Stimulated activated CD4-positive, alpha-beta T cell treated with anti-CD3 and anti-CD28 coated beads, TNF-alpha, amount 100 ng/mL, for 48 hours (primary cell): Measurements from ENCODE around the gene SPTBN4.
"Not testable (repeated sequence)": the region's sequence is repeated elsewhere in the genome, so short reads cannot be mapped to it uniquely, and the experiment has no call there.

Experiments used
- DNase-seq, 3 donors: peaks; one replicate each; pipeline ENCODE4 v3.0.0-alpha.2; 2020; ENCODE audit warnings: low read depth in 3 of 3

Gene SPTBN4

DNA sequence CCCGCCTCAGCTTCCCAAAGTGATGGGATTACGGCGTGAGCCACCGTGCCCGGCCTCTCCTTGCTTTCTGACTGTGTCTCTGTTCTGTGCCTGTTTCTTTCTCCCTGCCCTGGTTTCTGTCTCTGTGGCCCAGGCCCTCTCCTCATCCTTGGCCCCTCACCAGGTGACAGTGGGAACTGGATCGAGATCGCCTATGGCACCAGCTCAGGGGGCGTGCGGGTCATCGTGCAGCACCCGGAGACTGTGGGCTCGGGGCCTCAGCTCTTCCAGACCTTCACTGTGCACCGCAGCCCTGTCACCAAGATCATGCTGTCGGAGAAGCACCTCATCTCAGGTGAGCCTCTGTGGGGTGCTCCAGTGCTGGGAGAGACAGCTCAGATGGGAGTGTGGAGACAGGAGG lies 119.8 kb downstream of the SPTBN4 start:
- no peak for DNase-seq

DNA sequence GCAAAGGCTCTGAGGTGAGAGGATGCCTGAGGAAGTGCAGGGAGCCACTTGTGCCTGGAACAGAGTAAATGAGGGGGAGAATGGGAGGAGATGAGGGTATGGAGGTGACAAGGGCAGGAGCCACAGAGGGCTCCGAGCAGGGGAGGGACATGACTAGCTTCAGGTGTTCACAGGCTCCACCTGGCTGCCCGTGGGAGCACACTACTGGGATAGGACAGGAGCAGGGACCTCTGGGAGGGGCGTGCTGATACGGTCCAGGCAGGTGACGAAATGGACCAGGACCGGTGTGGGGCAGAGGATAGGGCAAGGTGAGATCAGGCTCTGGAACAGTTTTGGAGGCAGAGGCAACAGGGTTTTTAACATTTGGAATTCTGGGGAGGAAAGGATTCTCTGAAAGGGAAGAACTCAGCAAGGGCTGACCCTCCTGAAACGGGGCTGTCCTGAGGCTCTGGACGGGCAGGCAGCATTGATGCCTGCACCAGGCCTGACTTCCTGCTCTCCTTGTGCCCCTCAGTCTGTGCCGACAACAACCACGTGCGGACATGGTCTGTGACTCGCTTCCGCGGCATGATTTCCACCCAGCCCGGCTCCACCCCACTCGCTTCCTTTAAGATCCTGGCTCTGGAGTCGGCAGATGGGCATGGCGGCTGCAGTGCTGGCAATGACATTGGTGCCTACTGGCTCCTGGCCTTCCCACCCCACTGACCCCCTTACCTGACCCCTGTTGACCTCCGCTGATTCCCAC lies 121.5 kb downstream of the SPTBN4 start:
- no peak for DNase-seq

DNA sequence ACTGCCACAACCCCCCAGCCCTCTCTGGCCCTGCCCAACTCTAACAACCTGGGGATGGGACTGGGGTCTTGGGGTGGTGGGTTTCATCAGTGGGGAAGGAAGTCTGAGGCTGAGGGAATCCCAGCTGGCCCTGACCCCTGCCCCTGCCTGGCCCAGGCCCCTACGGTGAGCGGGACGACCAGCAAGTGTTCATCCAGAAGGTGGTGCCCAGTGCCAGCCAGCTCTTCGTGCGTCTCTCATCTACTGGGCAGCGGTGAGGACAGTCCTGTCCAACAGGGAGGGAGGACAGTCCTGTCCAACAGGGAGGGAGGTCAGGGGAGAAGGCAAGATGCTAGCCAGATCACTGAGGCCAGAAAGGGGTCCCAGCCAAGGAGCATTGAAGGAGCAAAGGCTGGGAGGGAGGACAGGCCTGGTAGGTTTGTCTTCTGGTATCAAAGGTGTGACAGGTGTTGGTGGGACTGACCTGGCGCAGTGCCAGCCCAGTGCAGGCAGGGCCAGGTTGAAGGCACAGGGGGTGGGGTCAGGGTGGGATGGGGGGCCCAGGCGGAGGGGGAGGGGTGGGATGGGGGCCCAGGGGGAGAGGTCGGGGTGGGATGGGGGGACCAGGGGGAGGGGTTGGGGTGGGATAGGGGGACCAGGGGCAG lies 122.2 kb downstream of the SPTBN4 start:
- DNase-seq: no peak

DNA sequence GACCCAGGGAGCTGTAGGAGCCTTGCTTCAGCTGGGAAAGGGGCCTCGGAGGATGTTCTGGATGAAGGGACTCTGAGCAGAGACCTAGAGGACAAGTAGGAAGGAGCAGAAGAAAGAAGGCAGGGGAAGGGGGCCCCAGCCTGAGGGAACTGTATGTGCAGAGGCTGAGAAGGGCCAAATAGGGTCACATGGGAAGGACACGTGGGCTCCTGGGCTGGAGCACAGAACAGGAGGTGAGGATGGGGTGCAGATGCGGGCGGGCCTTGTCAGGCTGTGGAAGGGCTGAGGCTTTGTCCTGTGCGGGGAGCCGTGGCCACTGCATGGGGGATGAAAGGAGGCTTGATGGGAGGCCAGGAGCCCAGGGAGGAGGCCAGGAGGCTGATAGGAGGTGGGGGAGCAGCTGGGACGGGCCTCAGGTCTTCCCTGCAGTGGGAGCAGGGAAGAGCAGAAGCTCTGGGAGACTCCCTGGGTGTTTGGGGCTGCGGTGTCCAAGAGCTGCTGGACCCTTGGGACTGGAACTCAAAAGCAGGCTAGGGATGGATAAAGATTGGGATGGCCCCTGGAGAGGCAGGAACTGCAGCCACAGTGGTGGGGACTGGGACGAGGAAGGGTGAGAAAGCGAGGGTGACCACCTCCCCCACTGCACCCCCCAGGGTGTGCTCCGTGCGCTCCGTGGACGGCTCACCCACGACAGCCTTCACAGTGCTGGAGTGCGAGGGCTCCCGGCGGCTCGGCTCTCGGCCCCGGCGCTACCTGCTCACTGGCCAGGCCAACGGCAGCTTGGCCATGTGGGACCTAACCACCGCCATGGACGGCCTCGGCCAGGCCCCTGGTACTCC lies 123.0 kb downstream of the SPTBN4 start:
- DNase-seq: no peak

DNA sequence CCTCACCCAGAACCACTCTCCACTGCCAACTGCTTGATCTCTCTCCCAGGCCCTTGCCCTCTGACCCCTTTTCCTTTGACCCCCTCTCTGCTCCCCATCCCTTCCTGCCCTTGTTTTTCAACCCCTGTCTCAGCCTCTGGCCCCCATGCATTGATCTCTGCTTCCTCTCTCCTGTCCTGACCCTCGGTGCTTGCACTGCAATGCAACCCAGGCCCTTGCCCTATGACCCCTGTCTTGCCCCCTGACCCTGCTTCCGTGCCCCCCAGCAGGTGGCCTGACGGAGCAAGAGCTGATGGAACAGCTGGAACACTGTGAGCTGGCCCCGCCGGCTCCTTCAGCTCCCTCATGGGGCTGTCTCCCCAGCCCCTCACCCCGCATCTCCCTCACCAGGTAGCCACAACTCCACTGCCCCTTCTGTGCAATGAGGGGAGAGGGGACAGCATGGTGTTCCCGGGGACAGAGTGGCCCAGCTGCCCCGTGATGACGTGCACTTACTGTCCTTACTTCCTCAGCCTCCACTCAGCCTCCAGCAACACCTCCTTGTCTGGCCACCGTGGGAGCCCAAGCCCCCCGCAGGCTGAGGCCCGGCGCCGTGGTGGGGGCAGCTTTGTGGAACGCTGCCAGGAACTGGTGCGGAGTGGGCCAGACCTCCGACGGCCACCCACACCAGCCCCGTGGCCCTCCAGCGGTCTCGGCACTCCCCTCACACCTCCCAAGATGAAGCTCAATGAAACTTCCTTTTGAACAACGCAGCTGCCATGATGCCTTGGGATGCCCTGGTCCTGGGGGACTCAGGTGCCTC lies 123.9 kb downstream of the SPTBN4 start:
- no peak for DNase-seq

DNA sequence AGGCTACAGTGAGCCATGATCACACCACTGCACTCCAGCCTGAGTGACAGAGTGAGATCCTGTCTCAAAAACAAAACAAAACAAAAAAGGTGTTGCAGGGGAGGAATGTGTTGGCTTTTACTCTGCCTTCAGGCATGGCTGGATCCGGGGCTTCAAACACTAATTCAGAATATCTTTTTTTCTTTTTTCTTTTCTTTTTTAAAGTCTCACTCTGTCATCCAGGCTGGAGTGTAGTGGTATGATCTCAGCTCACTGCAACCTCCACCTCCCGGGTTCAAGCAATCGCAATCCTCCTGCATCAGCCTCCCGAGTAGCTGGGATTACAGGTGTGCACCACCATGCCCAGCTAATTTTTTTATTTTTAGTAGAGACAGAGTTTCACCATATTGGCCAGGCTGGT lies 124.9 kb downstream of the SPTBN4 start:
- not testable (repeated sequence) for DNase-seq

DNA sequence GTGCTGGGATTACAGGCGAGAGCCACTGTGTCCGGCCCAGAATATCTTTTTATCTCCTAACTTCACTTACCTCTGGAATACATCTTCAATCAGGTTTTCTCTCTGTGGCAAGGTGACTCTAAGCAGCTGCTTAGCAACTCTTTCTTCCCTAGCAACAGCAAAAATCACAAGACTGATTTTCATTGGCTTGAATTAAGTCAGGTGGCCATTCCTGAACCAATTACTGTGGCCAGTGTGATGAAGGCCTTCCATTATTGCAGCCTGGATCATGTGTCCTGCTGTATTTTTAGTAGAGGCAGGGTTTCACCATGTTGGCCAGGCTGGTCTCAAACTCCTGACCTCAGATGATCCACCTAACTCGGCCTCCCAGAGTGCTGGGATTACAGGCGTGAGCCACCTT lies 125.4 kb downstream of the SPTBN4 start:
- DNase-seq: no peak

DNA sequence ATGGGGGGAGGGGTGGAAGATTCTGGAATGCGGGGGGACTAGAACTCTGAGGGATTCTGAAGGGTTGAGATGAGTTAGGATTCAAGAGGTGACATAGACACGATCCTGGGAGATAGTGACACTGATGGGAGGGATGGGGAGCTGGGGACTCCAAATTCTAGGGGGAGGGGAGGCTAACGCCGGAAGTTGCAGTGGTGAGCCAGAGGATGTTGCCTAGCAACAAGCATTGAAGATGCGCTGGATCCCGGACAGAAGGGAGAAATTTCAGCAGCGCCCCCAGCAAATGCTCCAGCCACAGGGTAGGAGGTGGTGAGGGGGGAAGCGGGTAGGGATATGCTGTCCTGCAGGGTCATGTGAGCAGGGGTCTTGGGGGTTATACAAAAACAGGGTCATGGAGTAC lies 127.5 kb downstream of the SPTBN4 start:
- no peak for DNase-seq

DNA sequence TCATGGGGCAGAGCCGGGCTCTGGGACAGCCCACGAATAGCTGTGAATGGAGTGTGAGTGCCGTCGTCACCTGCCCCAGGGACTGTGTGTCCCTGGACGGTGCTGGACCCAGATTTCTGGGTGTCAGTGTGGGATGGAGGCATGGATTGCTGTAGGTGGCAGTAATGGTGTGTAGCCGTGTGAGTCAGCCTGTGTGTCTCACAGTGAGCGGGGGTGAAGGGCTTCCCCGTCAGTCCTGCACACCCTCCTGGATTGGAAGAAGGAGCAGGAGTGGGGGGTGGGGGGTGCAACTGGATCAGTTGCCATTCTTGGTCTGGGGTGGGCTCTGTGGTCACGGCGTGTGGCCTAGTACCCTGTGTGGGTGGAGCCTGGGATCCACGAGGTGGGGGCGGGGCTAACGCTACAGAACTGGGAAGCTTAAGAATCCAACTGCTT lies 127.9 kb downstream of the SPTBN4 start:
- DNase-seq: no peak

DNA sequence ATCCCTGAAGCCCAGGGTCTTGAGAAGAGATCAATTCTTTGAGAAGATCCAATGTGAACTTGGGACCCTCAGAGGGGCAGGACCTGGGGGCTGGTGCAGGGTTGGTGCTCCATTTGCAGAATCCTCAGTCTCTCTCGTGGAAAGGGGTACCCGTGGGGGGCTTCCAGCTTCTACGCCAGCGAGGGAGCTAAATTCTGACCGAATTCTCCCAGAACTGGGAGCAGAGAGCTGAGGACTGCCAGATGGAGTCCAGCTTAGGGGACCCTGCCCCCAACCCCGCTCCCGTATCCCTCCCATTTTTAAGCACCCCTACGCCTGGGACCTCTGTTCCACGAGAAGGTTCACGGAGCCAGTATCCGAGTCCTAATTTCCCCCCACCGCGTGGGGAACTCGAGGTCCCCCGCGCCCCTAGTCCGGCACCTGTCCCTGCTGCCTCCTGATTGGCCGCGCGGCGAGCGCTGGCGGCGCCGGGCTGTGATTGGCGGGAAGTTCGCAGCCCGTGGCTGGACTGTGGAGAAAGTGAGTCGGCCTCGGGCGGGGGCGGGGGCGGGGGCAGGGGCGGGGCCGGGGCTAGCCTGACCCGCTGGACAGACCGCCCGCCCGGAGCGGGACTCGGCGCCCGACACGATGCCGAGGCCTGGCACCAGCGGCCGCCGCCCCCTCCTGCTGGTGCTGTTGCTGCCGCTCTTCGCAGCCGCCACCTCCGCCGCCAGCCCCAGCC lies 130.0 kb downstream of the SPTBN4 start:
- no peak for DNase-seq

DNA sequence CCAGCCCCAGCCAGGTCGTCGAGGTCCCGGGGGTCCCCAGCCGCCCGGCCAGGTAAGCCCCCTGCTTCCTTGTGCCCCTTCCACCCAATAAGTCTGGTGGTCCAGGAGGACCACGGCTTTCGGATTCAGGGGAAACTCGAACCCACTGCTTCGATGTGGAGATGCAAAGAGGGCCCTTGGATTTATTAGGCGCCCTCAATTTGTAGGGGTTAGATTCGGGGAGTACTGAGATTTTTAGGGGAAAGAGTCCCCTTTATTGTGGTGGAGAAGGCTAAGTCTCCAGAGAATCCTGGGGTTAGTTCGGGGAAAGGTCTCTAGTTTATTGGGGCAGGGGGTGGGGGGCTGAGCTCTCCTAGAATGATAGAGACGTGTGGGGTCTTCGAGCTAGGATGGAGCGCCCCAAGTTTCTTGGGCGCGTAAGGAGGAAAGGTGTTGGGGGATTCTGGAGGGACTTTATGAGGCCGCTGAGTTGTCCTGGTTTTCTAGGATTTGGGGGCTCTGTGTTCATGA lies 130.6 kb downstream of the SPTBN4 start:
- no peak for DNase-seq

DNA sequence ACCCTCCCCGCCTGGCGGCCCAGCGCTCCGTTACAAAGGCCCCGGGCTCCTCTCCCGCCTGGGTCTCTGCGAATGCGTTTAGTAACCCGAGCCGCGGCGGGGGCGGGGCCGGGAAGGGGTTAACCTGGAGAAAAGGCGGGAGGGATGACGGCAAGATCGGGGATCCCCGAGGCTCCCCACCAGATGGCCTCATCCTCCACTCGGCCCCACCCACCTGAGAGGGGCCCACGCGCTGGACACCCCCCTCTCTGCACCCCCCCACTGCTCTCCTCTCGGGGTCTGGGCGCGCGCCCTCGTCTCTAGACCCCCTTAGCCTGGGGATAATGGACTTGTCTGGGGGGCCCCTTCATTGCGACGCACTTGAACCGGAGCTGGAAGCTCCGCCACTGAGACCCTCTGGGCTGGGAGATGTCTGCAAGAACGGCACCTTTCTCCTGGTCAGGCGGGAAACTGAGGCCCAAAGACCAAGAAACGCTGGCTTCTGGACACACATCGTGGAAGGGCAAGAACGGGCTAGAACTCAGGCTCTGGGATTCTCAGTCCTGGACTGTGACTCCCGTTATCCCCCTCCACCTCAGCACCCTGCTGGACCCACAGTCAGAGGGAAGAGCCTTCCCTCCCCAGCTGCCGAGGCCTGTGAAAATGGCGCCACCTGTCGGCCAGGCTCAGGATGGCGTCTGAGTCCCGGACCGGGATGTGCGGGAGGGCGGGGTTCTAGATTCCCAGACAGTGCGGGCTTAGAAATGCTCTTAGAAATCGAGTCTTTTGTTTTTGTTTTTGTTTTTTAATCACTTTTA lies 131.5 kb downstream of the SPTBN4 start:
- DNase-seq: peak; percentile 68 to 83 (median 80)

DNA sequence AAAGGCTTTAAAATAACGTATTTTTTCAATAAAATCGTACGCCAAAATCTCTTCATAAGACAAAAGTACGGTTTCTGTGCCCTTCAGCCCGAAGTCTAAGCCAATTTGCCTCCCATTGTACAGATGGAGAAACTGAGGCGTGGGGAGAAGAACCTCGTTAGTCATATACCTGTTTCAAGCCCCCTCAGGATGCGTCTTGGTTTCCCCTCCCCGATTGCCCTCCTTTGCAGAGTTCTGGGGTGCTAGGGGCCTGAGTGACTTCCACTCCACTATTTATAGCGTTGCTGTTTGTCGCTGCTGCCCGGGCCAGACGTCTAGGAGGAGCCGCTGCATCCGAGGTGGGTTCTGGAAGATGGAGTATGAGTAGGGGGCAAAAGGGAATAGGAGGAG lies 132.1 kb downstream of the SPTBN4 start:
- no peak for DNase-seq

DNA sequence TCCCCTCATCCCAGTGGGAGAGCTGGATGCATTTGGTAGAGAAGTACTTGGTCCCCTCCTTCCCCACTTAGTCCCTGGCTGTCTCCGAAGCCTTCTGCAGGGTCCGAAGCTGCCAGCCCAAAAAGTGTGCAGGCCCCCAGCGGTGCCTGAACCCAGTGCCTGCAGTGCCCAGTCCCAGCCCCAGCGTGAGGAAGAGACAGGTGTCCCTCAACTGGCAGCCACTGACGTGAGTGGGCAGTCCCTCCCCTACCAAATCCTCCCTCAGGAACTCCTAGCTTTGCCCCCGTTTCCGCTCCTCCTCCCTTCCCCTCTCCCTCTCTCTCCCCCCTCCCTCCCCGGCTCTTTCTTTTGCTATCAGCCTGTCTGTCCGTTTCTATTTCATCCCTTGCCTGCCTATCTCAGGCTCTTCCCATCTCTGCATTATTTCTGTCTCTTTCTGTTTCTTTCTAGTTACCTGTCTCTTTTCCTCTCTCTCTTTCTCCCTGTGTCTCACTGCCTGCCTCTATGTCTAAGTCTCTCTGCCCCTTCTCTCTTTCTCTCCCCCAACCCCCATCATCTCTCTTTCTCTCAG lies 132.6 kb downstream of the SPTBN4 start:
- DNase-seq: no peak

DNA sequence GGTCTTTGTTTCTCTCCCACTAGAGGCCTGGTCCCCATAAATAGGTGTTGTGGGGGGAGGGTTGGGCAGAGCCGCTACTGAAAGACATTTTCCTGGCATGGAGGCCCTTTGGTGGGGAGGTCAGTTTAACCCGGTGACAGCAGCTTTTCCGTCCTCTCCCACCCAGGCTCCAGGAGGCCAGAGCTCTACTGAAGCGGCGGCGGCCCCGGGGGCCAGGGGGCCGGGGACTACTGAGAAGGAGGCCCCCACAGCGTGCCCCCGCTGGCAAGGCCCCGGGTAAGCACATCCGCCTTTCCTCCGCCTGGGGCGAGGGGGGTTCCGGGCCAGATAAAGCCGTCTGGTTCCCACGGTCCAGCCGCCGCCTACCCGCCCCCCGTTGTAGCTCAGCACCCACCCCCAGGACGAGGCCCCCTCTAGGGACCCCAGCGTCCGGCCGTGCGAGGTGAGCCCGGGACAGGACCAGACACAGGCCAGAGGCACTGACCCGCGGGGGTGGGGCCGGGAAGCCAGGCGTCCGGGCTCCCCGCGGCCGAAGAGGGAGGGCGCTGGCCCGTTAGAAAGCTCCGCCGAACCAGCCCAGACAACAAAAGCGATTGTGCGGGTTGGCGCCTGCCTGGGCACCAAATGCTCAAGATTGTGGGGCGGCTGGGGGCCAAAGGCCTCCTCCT lies 133.2 kb downstream of the SPTBN4 start:
- no peak for DNase-seq

DNA sequence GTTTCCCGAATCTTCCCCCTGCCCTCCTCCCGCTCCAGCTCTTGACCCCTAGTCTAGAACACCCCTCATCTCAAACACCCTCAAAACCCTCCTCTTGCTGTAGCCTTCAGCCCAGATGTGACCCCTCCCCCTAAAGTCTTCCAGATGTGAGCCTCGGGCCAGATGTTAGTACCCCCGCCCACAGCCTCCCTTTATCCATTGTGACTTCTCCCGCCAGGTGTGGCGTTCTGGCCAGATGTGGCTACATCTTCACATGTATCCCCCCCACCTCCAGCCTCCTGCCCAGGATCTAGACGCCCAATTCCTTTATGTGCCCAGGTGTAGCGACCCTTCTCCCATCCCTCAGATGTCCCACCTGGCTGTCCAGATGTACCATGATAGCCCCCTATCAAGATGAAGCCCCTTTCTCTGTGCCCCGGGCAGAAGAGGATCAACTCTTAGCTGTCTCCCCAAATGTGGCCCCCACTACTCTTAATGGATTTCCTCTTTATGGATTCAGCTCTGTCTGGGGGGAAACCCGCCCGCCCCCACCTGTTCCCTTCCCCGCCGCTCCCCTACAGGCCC lies 133.9 kb downstream of the SPTBN4 start:
- DNase-seq: no peak

DNA sequence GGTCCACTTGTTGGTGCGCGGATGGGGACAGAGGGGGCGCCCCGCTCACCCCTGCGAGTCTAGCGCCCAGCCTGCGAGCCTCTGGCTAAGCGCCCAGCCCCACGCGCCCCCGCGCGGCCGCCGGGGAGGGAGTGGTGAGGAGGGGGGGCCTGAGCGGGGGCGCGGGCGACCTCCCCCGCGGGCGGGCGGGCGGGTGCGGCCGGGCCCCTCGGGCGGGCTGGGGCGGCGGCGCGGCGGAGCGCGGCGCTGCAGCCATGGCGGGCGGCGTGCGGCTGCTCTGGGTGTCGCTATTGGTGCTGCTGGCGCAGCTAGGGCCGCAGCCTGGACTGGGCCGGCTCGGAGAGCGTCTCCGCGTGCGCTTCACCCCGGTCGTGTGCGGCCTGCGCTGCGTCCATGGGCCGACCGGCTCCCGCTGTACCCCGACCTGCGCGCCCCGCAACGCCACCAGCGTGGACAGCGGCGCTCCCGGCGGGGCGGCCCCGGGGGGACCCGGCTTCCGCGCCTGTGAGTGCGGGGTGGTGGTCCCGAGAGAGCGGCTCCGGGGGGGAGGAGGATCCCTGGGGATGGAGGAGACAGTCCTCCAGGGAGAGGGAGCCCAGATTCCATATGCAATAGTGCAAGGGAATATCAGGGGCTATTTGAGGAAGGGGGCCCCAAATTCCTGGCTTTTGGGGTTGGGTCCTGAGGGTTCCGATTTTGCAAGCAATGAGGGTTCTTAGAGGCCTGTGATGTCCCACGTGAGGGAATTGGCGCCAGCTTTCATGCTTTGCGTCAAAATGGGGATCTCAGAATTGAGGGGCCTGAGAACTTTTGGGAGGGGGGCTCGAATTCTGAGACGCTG lies 134.6 kb downstream of the SPTBN4 start, which contains the start of gene LTBP4:
Gene LTBP4 (plus strand): TSS at position 236 of the 841 bp plus-strand sequence. CDS start 19 bp downstream, at position 255.
- DNase-seq: no peak

DNA sequence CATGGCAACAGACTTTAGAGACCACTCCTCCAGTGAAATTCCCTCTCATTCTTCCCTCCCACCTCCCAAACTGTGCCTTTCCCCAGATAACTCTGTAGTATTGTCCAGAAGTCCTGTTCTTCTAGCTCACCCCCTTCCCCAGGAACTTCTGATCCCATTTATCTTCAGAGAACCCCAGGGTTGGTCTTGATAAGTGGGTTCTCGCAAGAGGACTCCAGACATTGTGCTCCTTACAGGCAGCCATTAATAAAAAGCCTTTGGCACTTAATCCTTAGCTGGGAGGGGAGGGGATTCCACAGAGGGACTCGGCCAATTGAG lies 136.2 kb downstream of the SPTBN4 start:
- DNase-seq: no peak
